H9 (cell line): ENCODE results near the gene RDH5. TPM values are rescaled to one million over a fixed set of nuclear protein-coding genes. Genes with fewer than 3 reads are reported as not detected.
A peak's percentile ranks its signal among the peaks of the same experiment; 100 is the strongest.
"Not testable (repeated sequence)": the region's sequence is repeated elsewhere in the genome, so short reads cannot be mapped to it uniquely, and the experiment has no call there.

Experiments
- DNase-seq: peaks from one replicate; pipeline ENCODE4 v3.0.0-alpha.2; 2017
- H2AFZ ChIP-seq: one replicate; pipeline ENCODE4 v1.6.1; 2013; ENCODE audit warnings: mild to moderate bottlenecking, low read length, control low read depth, moderate library complexity
- H2AK5ac ChIP-seq: 2 replicates; pipeline ENCODE4 v1.6.1; 2013; ENCODE audit warnings: low read length, control low read depth, mixed read lengths; ENCODE audit not compliant: insufficient read length
- H2BK120ac ChIP-seq: one replicate; pipeline ENCODE4 v1.6.1; 2013; ENCODE audit warnings: low read depth, mild to moderate bottlenecking, low read length, control low read depth, inconsistent platforms; ENCODE audit not compliant: poor library complexity, severe bottlenecking
- H2BK12ac ChIP-seq: 2 replicates; pipeline ENCODE4 v1.6.1; 2013; ENCODE audit warnings: low read length, control low read depth, mixed read lengths, low read depth; ENCODE audit not compliant: insufficient read length
- H2BK15ac ChIP-seq: 2 replicates; pipeline ENCODE4 v1.6.1; 2013; ENCODE audit warnings: low read depth, low read length, control low read depth
- H2BK20ac ChIP-seq: one replicate; pipeline ENCODE4 v1.6.1; 2013; ENCODE audit warnings: low read depth, mild to moderate bottlenecking, low read length, control low read depth, inconsistent platforms; ENCODE audit not compliant: poor library complexity, severe bottlenecking
- H2BK5ac ChIP-seq: 2 replicates; pipeline ENCODE4 v1.6.1; 2013; ENCODE audit warnings: low read length, control low read depth, mixed read lengths; ENCODE audit not compliant: insufficient read length
- H3K14ac ChIP-seq: 2 replicates; pipeline ENCODE4 v1.6.1; 2013; ENCODE audit warnings: low read length, control low read depth; ENCODE audit not compliant: insufficient read depth
- H3K18ac ChIP-seq: 2 replicates; pipeline ENCODE4 v1.6.1; 2013; ENCODE audit warnings: low read depth, mild to moderate bottlenecking, mixed read lengths, low read length, control low read depth; ENCODE audit not compliant: insufficient read length
- H3K23ac ChIP-seq: 2 replicates; pipeline ENCODE4 v1.6.1; 2013; ENCODE audit warnings: low read length, control low read depth, mixed read lengths, low read depth; ENCODE audit not compliant: insufficient read length
- H3K23me2 ChIP-seq: 2 replicates; pipeline ENCODE4 v1.6.1; 2013; ENCODE audit warnings: low read depth, mild to moderate bottlenecking, mixed read lengths, low read length, control low read depth; ENCODE audit not compliant: insufficient read length, poor library complexity, severe bottlenecking
- H3K27ac ChIP-seq: 2 replicates; pipeline ENCODE4 v1.5.1; 2013; ENCODE audit warnings: low read length, control low read depth, mixed read lengths, low read depth; ENCODE audit not compliant: insufficient read length
- H3K27me3 ChIP-seq: 2 replicates; pipeline ENCODE4 v1.6.1; 2013; ENCODE audit warnings: low read length, control low read depth, inconsistent platforms; ENCODE audit not compliant: insufficient read depth
- H3K4ac ChIP-seq: 2 replicates; pipeline ENCODE4 v1.6.1; 2013; ENCODE audit warnings: low read depth, mild to moderate bottlenecking, control low read depth, inconsistent platforms, low read length, moderate library complexity
- H3K4me1 ChIP-seq: 2 replicates; pipeline ENCODE4 v1.6.1; 2013; ENCODE audit warnings: low read length, control low read depth, inconsistent platforms; ENCODE audit not compliant: insufficient read depth
- H3K4me2 ChIP-seq: 2 replicates; pipeline ENCODE4 v1.6.1; 2013; ENCODE audit warnings: low read length, control low read depth, mixed read lengths; ENCODE audit not compliant: insufficient read length, insufficient read depth
- H3K56ac ChIP-seq: 2 replicates; pipeline ENCODE4 v1.6.1; 2013; ENCODE audit warnings: low read depth, mild to moderate bottlenecking, mixed read lengths, low read length, control low read depth; ENCODE audit not compliant: insufficient read length
- H3K79me1 ChIP-seq: 2 replicates; pipeline ENCODE4 v1.6.1; 2013; ENCODE audit warnings: low read depth, mild to moderate bottlenecking, moderate library complexity, low read length, control low read depth, inconsistent platforms; ENCODE audit not compliant: insufficient read depth, poor library complexity, severe bottlenecking
- H3K79me2 ChIP-seq: 2 replicates; pipeline ENCODE4 v1.6.1; 2013; ENCODE audit warnings: low read length, control low read depth, inconsistent platforms; ENCODE audit not compliant: insufficient read depth
- H3K9ac ChIP-seq: 2 replicates; pipeline ENCODE4 v1.6.1; 2013; ENCODE audit warnings: low read length, control low read depth, mixed read lengths; ENCODE audit not compliant: insufficient read length; ENCODE audit errors: extremely low read depth
- H3K9me3 ChIP-seq: one replicate; pipeline ENCODE4 v1.6.1; 2013; ENCODE audit warnings: low read depth, low read length, inconsistent platforms; ENCODE audit not compliant: control insufficient read depth
- H3T11ph ChIP-seq: one replicate; pipeline ENCODE4 v1.6.1; 2013; ENCODE audit warnings: mild to moderate bottlenecking, low read length, control low read depth, inconsistent platforms
- H4K20me1 ChIP-seq: one replicate; pipeline ENCODE4 v1.6.1; 2013; ENCODE audit not compliant: control insufficient read depth, insufficient read length, insufficient read depth
- H4K5ac ChIP-seq: 2 replicates; pipeline ENCODE4 v1.6.1; 2013; ENCODE audit warnings: low read depth, mild to moderate bottlenecking, mixed read lengths, low read length, control low read depth; ENCODE audit not compliant: insufficient read length
- H4K8ac ChIP-seq: replicated peaks from 2 replicates; pipeline ENCODE4 v1.6.1; 2013; ENCODE audit warnings: low read length, control low read depth, mixed read lengths, low read depth; ENCODE audit not compliant: insufficient read length
- H4K91ac ChIP-seq: 2 replicates; pipeline ENCODE4 v1.6.1; 2013; ENCODE audit warnings: low read depth, mild to moderate bottlenecking, moderate library complexity, mixed read lengths, low read length, control low read depth; ENCODE audit not compliant: insufficient read length
- H3K27ac Mint-ChIP-seq, 3 experiments: 2 replicates in 2 of 3; 3 replicates in 1 of 3; pipeline ENCODE4 v1.8.0; 2020 to 2021; ENCODE audit warnings: mixed read lengths in 3 of 3, mild to moderate bottlenecking in 1 of 3, moderate library complexity in 1 of 3
- H3K27me3 Mint-ChIP-seq: 2 replicates; pipeline ENCODE4 v1.8.0; 2021; ENCODE audit warnings: low read depth, mild to moderate bottlenecking, moderate library complexity, mixed read lengths
- H3K36me3 Mint-ChIP-seq, 3 experiments: 2 replicates in 2 of 3; 3 replicates in 1 of 3; pipeline ENCODE4 v1.8.0; 2020 to 2021; ENCODE audit warnings: low read depth in 3 of 3, mixed read lengths in 3 of 3; ENCODE audit not compliant: insufficient read depth in 1 of 3
- H3K4me1 Mint-ChIP-seq, 2 experiments: 2 replicates each; pipeline ENCODE4 v1.8.0; 2020; ENCODE audit warnings: mixed read lengths in 2 of 2
- H3K4me3 Mint-ChIP-seq, 2 experiments: 2 replicates in 1 of 2; 3 replicates in 1 of 2; pipeline ENCODE4 v1.8.0; 2020 to 2021; ENCODE audit warnings: mild to moderate bottlenecking in 2 of 2, mixed read lengths in 2 of 2, moderate library complexity in 1 of 2
- H3K9me3 Mint-ChIP-seq, 2 experiments: 2 replicates in 1 of 2; 3 replicates in 1 of 2; pipeline ENCODE4 v1.8.0; 2020; ENCODE audit warnings: mild to moderate bottlenecking in 2 of 2, mixed read lengths in 2 of 2, moderate library complexity in 1 of 2
- WGBS: extraction: QIAGEN DNeasy Blood & Tissue Kit; methylation state at CpG from one replicate; pipeline ENCODE4 v1.1.7; 2013; ENCODE audit warnings: missing lambda C conversion rate, low lambda C conversion rate, mixed read lengths; ENCODE audit not compliant: insufficient read length; ENCODE audit errors: extremely low coverage; 5-methylcytosine and 5-hydroxymethylcytosine counted together
- total RNA-seq: library from RNA; stranded (reverse); gene quantifications from 2 replicates; pipeline ENCODE4 v1.2.1, GENCODE V29; 2021
- TF ChIP-seq, protein P1 (sequence below): fragments of 200-600 bp; sonication (generic); conservative IDR thresholded peaks from 3 replicates; pipeline ENCODE4 v1.8.0; 2021; ENCODE audit warnings: antibody characterized with exemption, mild to moderate bottlenecking

RDH5 gene
- total RNA-seq, 1 experiment from 2014 or later: 6.6 TPM

DNA sequence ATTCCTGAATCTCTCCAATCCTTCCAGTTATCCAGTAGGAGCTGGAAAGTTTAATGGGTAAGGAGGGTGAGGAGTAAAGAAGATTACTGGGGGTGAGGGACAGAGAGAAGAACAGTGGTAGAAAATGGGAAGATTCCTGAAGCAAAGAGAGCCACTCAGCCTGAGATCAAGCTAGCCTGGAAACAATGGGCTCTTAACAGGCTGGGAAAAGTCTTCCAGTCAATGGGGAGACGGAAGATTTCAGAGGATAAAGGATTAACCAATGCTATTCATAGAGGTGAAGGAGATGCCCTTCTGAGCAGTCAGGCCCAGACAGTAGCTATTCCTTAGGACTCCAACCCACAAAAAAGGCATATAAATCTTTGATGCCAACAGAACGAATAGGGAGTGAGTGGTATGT lies 37.5 kb downstream of the RDH5 start:
- Mint-ChIP-seq H3K4me1 (peaks cover 18 to 30% of the 10 kb centered on the region in 2 experiments), H3K27ac (peak overlapping the region in 1 of 3 experiments; percentile 94; a peak in 2 of 7 replicates), H3K4me3 (no peak overlapping the region), H3K9me3 (no peaks in the 10 kb centered on the region; a peak in 1 of 5 replicates), H3K27me3 (no peaks in the 10 kb centered on the region), H3K36me3 (peaks cover 38 to 74% (median 62%) of the 10 kb centered on the region in 3 experiments)
- Histone ChIP-seq H3K23ac (no peak overlapping the region), H4K8ac (no peak overlapping the region), H3K79me1 (no peaks in the 10 kb centered on the region), H4K91ac (no peak overlapping the region), H4K20me1 (no peaks in the 10 kb centered on the region), H4K5ac (no peak overlapping the region), H3K79me2 (no peaks in the 10 kb centered on the region), H2AK5ac (no peak overlapping the region), H3K9me3 (no peaks in the 10 kb centered on the region), H3K56ac (no peak overlapping the region), H3K27me3 (no peaks in the 10 kb centered on the region), H2BK15ac (no peak overlapping the region), H3K4me1 (no peaks in the 10 kb centered on the region), H2BK12ac (no peak overlapping the region), H3K4ac (no peak overlapping the region), H3K18ac (no peak overlapping the region), H2BK120ac (no peak overlapping the region), H3K14ac (no peak overlapping the region), H2BK5ac (no peak overlapping the region), H2AFZ (no peak overlapping the region), H3T11ph (no peak overlapping the region), H2BK20ac (no peak overlapping the region), H3K23me2 (no peaks in the 10 kb centered on the region), H3K9ac (no peak overlapping the region), H3K4me2 (no peak overlapping the region), H3K27ac (no peak overlapping the region)
- WGBS: no CpG with 5 or more reads among the region's 2 CpGs
- no peak for DNase-seq
- TF ChIP-seq, protein P1, sequence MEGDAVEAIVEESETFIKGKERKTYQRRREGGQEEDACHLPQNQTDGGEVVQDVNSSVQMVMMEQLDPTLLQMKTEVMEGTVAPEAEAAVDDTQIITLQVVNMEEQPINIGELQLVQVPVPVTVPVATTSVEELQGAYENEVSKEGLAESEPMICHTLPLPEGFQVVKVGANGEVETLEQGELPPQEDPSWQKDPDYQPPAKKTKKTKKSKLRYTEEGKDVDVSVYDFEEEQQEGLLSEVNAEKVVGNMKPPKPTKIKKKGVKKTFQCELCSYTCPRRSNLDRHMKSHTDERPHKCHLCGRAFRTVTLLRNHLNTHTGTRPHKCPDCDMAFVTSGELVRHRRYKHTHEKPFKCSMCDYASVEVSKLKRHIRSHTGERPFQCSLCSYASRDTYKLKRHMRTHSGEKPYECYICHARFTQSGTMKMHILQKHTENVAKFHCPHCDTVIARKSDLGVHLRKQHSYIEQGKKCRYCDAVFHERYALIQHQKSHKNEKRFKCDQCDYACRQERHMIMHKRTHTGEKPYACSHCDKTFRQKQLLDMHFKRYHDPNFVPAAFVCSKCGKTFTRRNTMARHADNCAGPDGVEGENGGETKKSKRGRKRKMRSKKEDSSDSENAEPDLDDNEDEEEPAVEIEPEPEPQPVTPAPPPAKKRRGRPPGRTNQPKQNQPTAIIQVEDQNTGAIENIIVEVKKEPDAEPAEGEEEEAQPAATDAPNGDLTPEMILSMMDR: no peak

DNA sequence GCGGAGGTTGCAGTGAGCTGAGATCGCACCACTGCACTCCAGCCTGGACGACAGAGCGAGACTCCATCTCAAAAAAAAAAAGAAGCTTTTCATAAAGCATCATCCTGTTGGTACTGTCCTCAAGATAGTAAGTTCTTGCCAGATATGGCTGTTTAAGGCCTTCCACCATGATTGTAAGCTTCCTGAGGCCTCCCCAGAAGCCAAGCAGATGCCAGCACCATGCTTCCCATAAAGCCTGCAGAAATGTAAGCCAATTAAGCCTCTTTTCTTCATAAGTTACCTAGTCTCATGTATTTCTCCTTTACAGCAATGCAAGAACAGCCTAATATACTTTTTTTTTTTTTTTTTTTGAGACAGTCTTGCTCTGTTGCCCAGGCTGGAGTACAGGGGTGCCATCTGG lies 38.4 kb downstream of the RDH5 start:
- not testable (repeated sequence) for H3K27me3 ChIP-seq, H3K27me3 Mint-ChIP-seq, H3K23ac ChIP-seq, H3T11ph ChIP-seq, H2BK15ac ChIP-seq, H3K14ac ChIP-seq, H2AK5ac ChIP-seq, H4K91ac ChIP-seq, H3K9ac ChIP-seq, H3K9me3 Mint-ChIP-seq, H4K5ac ChIP-seq, H3K79me2 ChIP-seq, H3K56ac ChIP-seq, H2BK5ac ChIP-seq, H2BK120ac ChIP-seq, H2AFZ ChIP-seq, H3K79me1 ChIP-seq, H3K4me3 Mint-ChIP-seq, H3K18ac ChIP-seq, H3K23me2 ChIP-seq, H3K4me2 ChIP-seq, H4K8ac ChIP-seq, H3K4ac ChIP-seq, H3K4me1 ChIP-seq, H3K9me3 ChIP-seq, H3K27ac Mint-ChIP-seq, H3K27ac ChIP-seq, DNase-seq, H2BK12ac ChIP-seq, H2BK20ac ChIP-seq, H4K20me1 ChIP-seq
- WGBS: no CpG with 5 or more reads among the region's 4 CpGs
- peaks cover 36 to 74% (median 56%) of the 10 kb centered on the region in 3 experiments for H3K36me3 Mint-ChIP-seq
- peaks cover 18 to 30% of the 10 kb centered on the region in 2 experiments for H3K4me1 Mint-ChIP-seq
